SHP77 (cell line): ENCODE results near the gene TACSTD2.
A peak's percentile ranks its signal among the peaks of the same experiment; 100 is the strongest.
"Not testable (repeated sequence)": the region's sequence is repeated elsewhere in the genome, so short reads cannot be mapped to it uniquely, and the experiment has no call there.

Experiments used
- DNase-seq, 2 experiments: peaks; one replicate each; lab custom pipeline; 2025; lab: John Stamatoyannopoulos, UW

TACSTD2 gene

GRCh38 chr1:58587667-58588066, 10.6 kb upstream of the TACSTD2 start:
- no peak for DNase-seq

- no peak for DNase-seq
These were observed 9.2 kb upstream of the TACSTD2 start for GRCh38 chr1:58586271-58586670.

- DNase-seq, result no peak
These were observed 8.6 kb upstream of the TACSTD2 start for GRCh38 chr1:58585581-58586151.

GRCh38 chr1:58585166-58585565, 8.1 kb upstream of the TACSTD2 start:
- no peak for DNase-seq

- peak in 1 of 2 experiments; percentile 2 for DNase-seq
These were observed 7.2 kb upstream of the TACSTD2 start for GRCh38 chr1:58584082-58584895.

GRCh38 chr1:58583496-58583895, 6.4 kb upstream of the TACSTD2 start:
- DNase-seq, result no peak

- DNase-seq, result not testable (repeated sequence)
These were observed 5.1 kb upstream of the TACSTD2 start for GRCh38 chr1:58582143-58582542.

- DNase-seq, result no peak
These were observed 4.6 kb upstream of the TACSTD2 start for GRCh38 chr1:58581641-58582040.

GRCh38 chr1:58580186-58580585, 3.1 kb upstream of the TACSTD2 start:
- DNase-seq, result no peak

GRCh38 chr1:58577654-58578030, 590 bp upstream of the TACSTD2 start:
- DNase-seq, result no peak

GRCh38 chr1:58576325-58576726, 726 bp downstream of the TACSTD2 start:
- no peak for DNase-seq

GRCh38 chr1:58575551-58576324, 1.3 kb downstream of the TACSTD2 start:
- no peak for DNase-seq

- no peak for DNase-seq
These were observed 2.2 kb downstream of the TACSTD2 start for GRCh38 chr1:58574816-58575215.

- DNase-seq, result no peak
These were observed 3.1 kb downstream of the TACSTD2 start for GRCh38 chr1:58573705-58574591.

GRCh38 chr1:58573138-58573537, 3.9 kb downstream of the TACSTD2 start:
- no peak for DNase-seq

GRCh38 chr1:58572690-58573089, 4.4 kb downstream of the TACSTD2 start:
- DNase-seq, result no peak

- DNase-seq, result no peak
These were observed 5.4 kb downstream of the TACSTD2 start for GRCh38 chr1:58571616-58572015.

GRCh38 chr1:58570817-58571216, 6.2 kb downstream of the TACSTD2 start:
- DNase-seq, result no peak

GRCh38 chr1:58570094-58570493, 7.0 kb downstream of the TACSTD2 start:
- DNase-seq, result no peak

GRCh38 chr1:58568911-58569310, 8.1 kb downstream of the TACSTD2 start:
- DNase-seq, result no peak

- no peak for DNase-seq
These were observed 8.7 kb downstream of the TACSTD2 start for GRCh38 chr1:58568271-58568860.

- no peak for DNase-seq
These were observed 10.7 kb downstream of the TACSTD2 start for GRCh38 chr1:58566339-58566738.
